ENCODE measurements around the gene CRABP1.

Gene CRABP1

GRCh38 chr15:78340231-78341056 lies at the start of gene CRABP1:
Gene CRABP1, plus strand, starts transcription at chr15:78340353. Its CDS starts 76 bp downstream, at chr15:78340429.
- no peak for DNase-seq (ENCODE audit: low read depth in 2 of 2)

GRCh38 chr15:78291052-78291451 lies 49.1 kb upstream of the CRABP1 start:
- DNase-seq (ENCODE audit: low read depth in 2 of 2): no peak

- no peak for DNase-seq (ENCODE audit: low read depth in 2 of 2)
These were observed 48.5 kb upstream of the CRABP1 start for GRCh38 chr15:78291698-78292097.

- DNase-seq (ENCODE audit: low read depth in 2 of 2): no peak
These were observed 47.9 kb upstream of the CRABP1 start for GRCh38 chr15:78292219-78292618.

- DNase-seq (ENCODE audit: low read depth in 2 of 2): peak; percentile 75 to 76
These were observed 40.8 kb upstream of the CRABP1 start, which contains the start of gene SKIC8 for GRCh38 chr15:78299101-78299930. Gene SKIC8, minus strand, starts transcription at chr15:78299609. Its CDS starts 3,923 bp downstream, at chr15:78295686.

- no peak for DNase-seq (ENCODE audit: low read depth in 2 of 2)
These were observed 38.8 kb upstream of the CRABP1 start for GRCh38 chr15:78301326-78301725.

- no peak for DNase-seq (ENCODE audit: low read depth in 2 of 2)
These were observed 38.3 kb upstream of the CRABP1 start for GRCh38 chr15:78301828-78302227.

GRCh38 chr15:78302579-78303312 lies 37.4 kb upstream of the CRABP1 start:
- no peak for DNase-seq (ENCODE audit: low read depth in 2 of 2)

GRCh38 chr15:78304216-78305066 lies 35.7 kb upstream of the CRABP1 start:
- DNase-seq (ENCODE audit: low read depth in 2 of 2): no peak

GRCh38 chr15:78306176-78306774 lies 33.9 kb upstream of the CRABP1 start:
- no peak for DNase-seq (ENCODE audit: low read depth in 2 of 2)

GRCh38 chr15:78307976-78308375 lies 32.2 kb upstream of the CRABP1 start:
- no peak for DNase-seq (ENCODE audit: low read depth in 2 of 2)

GRCh38 chr15:78308422-78309032 lies 31.6 kb upstream of the CRABP1 start:
- DNase-seq (ENCODE audit: low read depth in 2 of 2): no peak

GRCh38 chr15:78311292-78311691 lies 28.9 kb upstream of the CRABP1 start:
- no peak for DNase-seq (ENCODE audit: low read depth in 2 of 2)

GRCh38 chr15:78312536-78312935 lies 27.6 kb upstream of the CRABP1 start:
- no peak for DNase-seq (ENCODE audit: low read depth in 2 of 2)

- no peak for DNase-seq (ENCODE audit: low read depth in 2 of 2)
These were observed 27.2 kb upstream of the CRABP1 start for GRCh38 chr15:78312957-78313356.

GRCh38 chr15:78313383-78313782 lies 26.8 kb upstream of the CRABP1 start:
- DNase-seq (ENCODE audit: low read depth in 2 of 2): no peak

GRCh38 chr15:78314181-78314581 lies 26.0 kb upstream of the CRABP1 start:
- DNase-seq (ENCODE audit: low read depth in 2 of 2): no peak

GRCh38 chr15:78315686-78316282 lies 24.4 kb upstream of the CRABP1 start:
- DNase-seq (ENCODE audit: low read depth in 2 of 2): no peak

- no peak for DNase-seq (ENCODE audit: low read depth in 2 of 2)
These were observed 23.7 kb upstream of the CRABP1 start for GRCh38 chr15:78316283-78317083.
